Breast epithelium (tissue), 3 donors: ENCODE measurements around the gene MPPED1.

Source experiments
- POLR2AphosphoS5 ChIP-seq, 3 donors: sonication (generic); formaldehyde crosslinking; IDR thresholded peaks; one replicate each; pipeline ENCODE4 v1.6.1; 2017; ENCODE audit warnings: antibody characterized with exemption in 3 of 3
- TF ChIP-seq, protein P1 (sequence below), 3 donors: fragments of 450-650 bp; IDR thresholded peaks; one replicate each; pipeline ENCODE4 v1.5.1; 2016 to 2017; ENCODE audit warnings: antibody characterized with exemption in 3 of 3, mild to moderate bottlenecking in 3 of 3, moderate library complexity in 3 of 3

DNA sequence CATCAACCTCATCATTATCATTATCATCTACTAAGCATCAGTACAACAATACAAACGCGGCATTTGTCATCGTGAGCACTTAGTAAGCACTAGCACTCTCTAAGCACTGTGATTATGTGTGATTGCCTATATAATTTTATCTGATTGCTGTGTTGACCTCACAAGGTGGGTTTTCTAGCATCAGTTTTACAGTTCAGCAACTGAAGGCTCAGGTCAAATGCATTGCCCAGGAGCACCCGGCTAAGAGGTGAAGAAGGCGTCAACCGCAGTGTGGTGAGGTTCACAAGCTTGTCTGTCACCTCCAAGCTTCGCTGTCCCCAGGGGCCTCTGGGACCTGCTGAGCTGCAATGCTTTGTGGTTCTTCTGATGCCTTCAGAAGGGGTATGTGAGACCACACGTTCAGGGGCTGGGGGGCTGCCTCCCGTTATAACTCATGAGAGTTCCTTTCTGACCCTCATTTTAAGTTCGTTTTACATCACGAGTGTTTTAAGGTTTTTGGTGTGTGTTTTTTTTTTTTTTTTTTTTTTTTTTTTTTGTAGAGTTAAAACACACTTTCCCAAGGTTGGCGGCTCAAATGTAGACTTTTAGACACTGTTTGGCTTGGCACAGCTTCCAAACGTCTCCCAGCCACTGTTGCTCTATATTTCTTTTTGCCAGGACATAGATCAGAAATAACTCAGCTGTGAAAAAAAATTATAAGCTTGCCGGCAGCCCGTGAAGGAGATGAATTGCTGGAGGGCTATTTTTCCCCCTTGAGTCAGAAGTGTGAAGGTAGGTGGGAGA lies 34.9 kb upstream of the MPPED1 start:
- TF ChIP-seq, protein P1, sequence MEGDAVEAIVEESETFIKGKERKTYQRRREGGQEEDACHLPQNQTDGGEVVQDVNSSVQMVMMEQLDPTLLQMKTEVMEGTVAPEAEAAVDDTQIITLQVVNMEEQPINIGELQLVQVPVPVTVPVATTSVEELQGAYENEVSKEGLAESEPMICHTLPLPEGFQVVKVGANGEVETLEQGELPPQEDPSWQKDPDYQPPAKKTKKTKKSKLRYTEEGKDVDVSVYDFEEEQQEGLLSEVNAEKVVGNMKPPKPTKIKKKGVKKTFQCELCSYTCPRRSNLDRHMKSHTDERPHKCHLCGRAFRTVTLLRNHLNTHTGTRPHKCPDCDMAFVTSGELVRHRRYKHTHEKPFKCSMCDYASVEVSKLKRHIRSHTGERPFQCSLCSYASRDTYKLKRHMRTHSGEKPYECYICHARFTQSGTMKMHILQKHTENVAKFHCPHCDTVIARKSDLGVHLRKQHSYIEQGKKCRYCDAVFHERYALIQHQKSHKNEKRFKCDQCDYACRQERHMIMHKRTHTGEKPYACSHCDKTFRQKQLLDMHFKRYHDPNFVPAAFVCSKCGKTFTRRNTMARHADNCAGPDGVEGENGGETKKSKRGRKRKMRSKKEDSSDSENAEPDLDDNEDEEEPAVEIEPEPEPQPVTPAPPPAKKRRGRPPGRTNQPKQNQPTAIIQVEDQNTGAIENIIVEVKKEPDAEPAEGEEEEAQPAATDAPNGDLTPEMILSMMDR (IDR thresholded peaks at IDR 0.05) = no peak
- TF ChIP-seq POLR2AphosphoS5 (IDR thresholded peaks at IDR 0.05) = no peak
